ENCODE data around the gene SDHB. TPM values are rescaled to one million over a fixed set of nuclear protein-coding genes. Genes with fewer than 3 reads are reported as not detected.

Gene SDHB
- total and polyA plus RNA-seq, 9 of the 15 experiments (the other 6 are each of a cell fraction or from before 2014, with no cell fraction given), result 207 to 554 (median 365) TPM

DNA sequence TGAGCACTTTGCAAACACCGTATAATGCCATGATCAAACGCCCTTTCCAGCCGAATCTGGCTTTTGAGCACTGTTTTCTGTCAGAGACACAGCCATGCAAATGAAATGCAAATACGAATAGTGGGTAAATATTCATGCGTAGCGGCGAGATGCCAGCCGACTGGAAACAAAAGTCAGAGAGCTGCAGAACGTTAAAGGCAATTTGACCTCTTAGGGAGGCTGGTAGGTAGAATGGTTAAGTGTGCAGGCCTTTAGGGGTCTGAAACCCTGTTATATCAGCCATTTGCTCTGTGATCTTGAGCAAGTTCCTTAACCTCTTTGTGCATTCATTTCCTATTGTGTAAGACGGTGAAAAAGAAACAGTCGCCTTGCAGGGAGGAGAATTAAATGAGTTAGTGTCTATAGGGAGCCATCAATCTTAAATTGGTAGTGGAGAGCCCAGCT lies 6.5 kb upstream of the SDHB start:
- DNase-seq (ENCODE audit: extremely low read depth in 1 of 4, low spot score in 3 of 4), result no peak
- H3K9me1 ChIP-seq (ENCODE audit: control insufficient read depth, insufficient read depth, low read length), result no peaks in the 10 kb centered on the region
- in situ Hi-C loops (cut with MboI) (no loop called here), intact Hi-C loops (cut with micrococcal nuclease) (no loop called here)
- peaks cover 0 to 5% of the 10 kb centered on the region in 2 experiments; a peak in 3 of 5 replicates for H3K4me1 ChIP-seq (replicated peaks in 1 of 2; ENCODE audit: control insufficient read depth in 2 of 2, insufficient read depth in 2 of 2, low read length in 2 of 2)
- H3K9ac ChIP-seq (ENCODE audit: insufficient read depth in 1 of 2, low read depth in 2 of 2, low read length in 2 of 2), result no peak overlapping the region
- H3K4me2 ChIP-seq (ENCODE audit: insufficient read depth, low read length), result no peak overlapping the region
- H3K4me3 ChIP-seq, result no peak overlapping the region
- TF ChIP-seq, protein P1, sequence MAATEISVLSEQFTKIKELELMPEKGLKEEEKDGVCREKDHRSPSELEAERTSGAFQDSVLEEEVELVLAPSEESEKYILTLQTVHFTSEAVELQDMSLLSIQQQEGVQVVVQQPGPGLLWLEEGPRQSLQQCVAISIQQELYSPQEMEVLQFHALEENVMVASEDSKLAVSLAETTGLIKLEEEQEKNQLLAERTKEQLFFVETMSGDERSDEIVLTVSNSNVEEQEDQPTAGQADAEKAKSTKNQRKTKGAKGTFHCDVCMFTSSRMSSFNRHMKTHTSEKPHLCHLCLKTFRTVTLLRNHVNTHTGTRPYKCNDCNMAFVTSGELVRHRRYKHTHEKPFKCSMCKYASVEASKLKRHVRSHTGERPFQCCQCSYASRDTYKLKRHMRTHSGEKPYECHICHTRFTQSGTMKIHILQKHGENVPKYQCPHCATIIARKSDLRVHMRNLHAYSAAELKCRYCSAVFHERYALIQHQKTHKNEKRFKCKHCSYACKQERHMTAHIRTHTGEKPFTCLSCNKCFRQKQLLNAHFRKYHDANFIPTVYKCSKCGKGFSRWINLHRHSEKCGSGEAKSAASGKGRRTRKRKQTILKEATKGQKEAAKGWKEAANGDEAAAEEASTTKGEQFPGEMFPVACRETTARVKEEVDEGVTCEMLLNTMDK (IDR thresholded peaks at IDR 0.05; ENCODE audit: borderline replicate concordance, insufficient read depth, low read depth, low read length, poor library complexity, severe bottlenecking), result no peak
- TF ChIP-seq MTF1 (CRISPR knock-in tag; IDR thresholded peaks at IDR 0.05; ENCODE audit: borderline replicate concordance), result no peak
- TF ChIP-seq KLF16 (IDR thresholded peaks at IDR 0.05), result no peak
- TF ChIP-seq RAD21 (CRISPR knock-in tag; conservative IDR thresholded peaks at IDR 0.05 in 1 of 2, IDR thresholded peaks at IDR 0.05 in 1 of 2), result no peak
- no peak for TF ChIP-seq MYC (IDR thresholded peaks at IDR 0.05; ENCODE audit: low read depth, low read length)
- no peak for TF ChIP-seq MYC (CRISPR knock-in tag; IDR thresholded peaks at IDR 0.05; ENCODE audit: borderline replicate concordance, low read depth)
- no peak for TF ChIP-seq DNMT1 (IDR thresholded peaks at IDR 0.05)
- TF ChIP-seq STAG1 (CRISPR knock-in tag; IDR thresholded peaks at IDR 0.05; ENCODE audit: borderline replicate concordance), result no peak
- TF ChIP-seq MAZ (CRISPR knock-in tag; conservative IDR thresholded peaks at IDR 0.05 in 1 of 2, IDR thresholded peaks at IDR 0.05 in 1 of 2), result no peak
- TF ChIP-seq, protein P2, sequence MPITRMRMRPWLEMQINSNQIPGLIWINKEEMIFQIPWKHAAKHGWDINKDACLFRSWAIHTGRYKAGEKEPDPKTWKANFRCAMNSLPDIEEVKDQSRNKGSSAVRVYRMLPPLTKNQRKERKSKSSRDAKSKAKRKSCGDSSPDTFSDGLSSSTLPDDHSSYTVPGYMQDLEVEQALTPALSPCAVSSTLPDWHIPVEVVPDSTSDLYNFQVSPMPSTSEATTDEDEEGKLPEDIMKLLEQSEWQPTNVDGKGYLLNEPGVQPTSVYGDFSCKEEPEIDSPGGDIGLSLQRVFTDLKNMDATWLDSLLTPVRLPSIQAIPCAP (CRISPR knock-in tag; IDR thresholded peaks at IDR 0.05; ENCODE audit: borderline replicate concordance), result no peak
- no peak for TF ChIP-seq ESRRA (IDR thresholded peaks at IDR 0.05; ENCODE audit: borderline replicate concordance, low read depth)
- no peak for TF ChIP-seq ZNF764 (CRISPR knock-in tag; IDR thresholded peaks at IDR 0.05; ENCODE audit: low read depth)
- TF ChIP-seq MCM5 (IDR thresholded peaks at IDR 0.05; ENCODE audit: low read depth), result no peak
- no peak for TF ChIP-seq KDM1A (IDR thresholded peaks at IDR 0.05)
- TF ChIP-seq ZBTB8A (IDR thresholded peaks at IDR 0.05; ENCODE audit: partially characterized antibody), result no peak
- TF ChIP-seq XRCC5 (IDR thresholded peaks at IDR 0.05; ENCODE audit: low read depth, low read length), result no peak
- TF ChIP-seq EP300 (IDR thresholded peaks at IDR 0.05; ENCODE audit: low read length), result no peak
- TF ChIP-seq FOXA1 (IDR thresholded peaks at IDR 0.05; ENCODE audit: borderline replicate concordance), result no peak
- TF ChIP-seq SUPT5H (IDR thresholded peaks at IDR 0.05), result no peak
- H2AFZ ChIP-seq (ENCODE audit: low read depth, low read length), result no peak overlapping the region
- no peak for FAIRE-seq
- peaks cover 11 to 19% of the 10 kb centered on the region in 2 experiments; a peak in 4 of 5 replicates for H3K27me3 ChIP-seq (ENCODE audit: control insufficient read depth in 2 of 2, insufficient read depth in 2 of 2, low read length in 2 of 2)
- no peaks in the 10 kb centered on the region; the same call in 1 of the 2 replicates for H3K9me3 ChIP-seq (replicated peaks; ENCODE audit: control insufficient read depth, insufficient read depth, low read depth, low read length)
- ChIA-PET POLR2A (interaction anchor here (0.6 to 1.0 kb wide), 2 partner anchors 8 to 180 kb away, joined by 3 read pairs; no protein-coding TSS in a partner anchor), CTCF (ENCODE audit: low intra/inter-chr PET ratio) (interaction anchor here (0.6 to 3.0 kb wide), 6 partner anchors 65 to 1762 kb away, joined by 3 to 26 read pairs (median 6); no protein-coding TSS in a partner anchor)
- no peaks in the 10 kb centered on the region for H3K79me2 ChIP-seq (ENCODE audit: control insufficient read depth, insufficient read depth, low read length)
- no peak for ATAC-seq
- H4K20me1 ChIP-seq (replicated peaks; ENCODE audit: control insufficient read depth, insufficient read depth, low read length), result no peaks in the 10 kb centered on the region
- H3K36me3 ChIP-seq (ENCODE audit: control insufficient read depth, insufficient read depth, low read length), result no peaks in the 10 kb centered on the region
- BruUV-seq (replicated peaks), result no TSS peak
- H3K27ac ChIP-seq (ENCODE audit: extremely low read depth, low read depth, low read length), result no peak overlapping the region
- 9% methylated on average over 11 of the region's 11 CpGs for WGBS (ENCODE audit: insufficient coverage, low coverage, missing lambda C conversion rate)
